Effector memory CD8-positive, alpha-beta T cell (primary cell): ENCODE measurements around the gene KCNJ18.
"Not testable (repeated sequence)": the region's sequence is repeated elsewhere in the genome, so short reads cannot be mapped to it uniquely, and the experiment has no call there.

Source experiments
- ATAC-seq: fragments of 150-1000 bp; cut with Tn5 transposase; replicated peaks from 2 replicates; pipeline ENCODE4 v1.10.0; 2021; ENCODE audit warnings: mild to moderate bottlenecking, moderate library complexity
- DNase-seq, 3 experiments: peaks; one replicate each; pipeline ENCODE4 v3.0.0; 2021
- H3K27ac Mint-ChIP-seq, 2 donors: one replicate each; pipeline ENCODE4 v1.8.0; 2022; ENCODE audit warnings: mild to moderate bottlenecking in 2 of 2, mixed read lengths in 2 of 2, moderate library complexity in 2 of 2
- H3K27me3 Mint-ChIP-seq, 2 donors: one replicate each; pipeline ENCODE4 v1.8.0; 2022; ENCODE audit warnings: mixed read lengths in 2 of 2
- H3K36me3 Mint-ChIP-seq: one replicate; pipeline ENCODE4 v1.8.0; 2022; ENCODE audit warnings: mild to moderate bottlenecking, moderate library complexity, mixed read lengths; ENCODE audit not compliant: insufficient read depth
- H3K4me1 Mint-ChIP-seq, 2 donors: one replicate each; pipeline ENCODE4 v1.8.0; 2022; ENCODE audit warnings: low read depth in 2 of 2, mixed read lengths in 2 of 2
- H3K4me3 Mint-ChIP-seq, 2 donors: one replicate each; pipeline ENCODE4 v1.8.0; 2022; ENCODE audit warnings: mild to moderate bottlenecking in 2 of 2, mixed read lengths in 2 of 2, moderate library complexity in 2 of 2
- H3K9me3 Mint-ChIP-seq, 2 donors: one replicate each; pipeline ENCODE4 v1.8.0; 2022; ENCODE audit warnings: mixed read lengths in 2 of 2

KCNJ18 gene

DNA sequence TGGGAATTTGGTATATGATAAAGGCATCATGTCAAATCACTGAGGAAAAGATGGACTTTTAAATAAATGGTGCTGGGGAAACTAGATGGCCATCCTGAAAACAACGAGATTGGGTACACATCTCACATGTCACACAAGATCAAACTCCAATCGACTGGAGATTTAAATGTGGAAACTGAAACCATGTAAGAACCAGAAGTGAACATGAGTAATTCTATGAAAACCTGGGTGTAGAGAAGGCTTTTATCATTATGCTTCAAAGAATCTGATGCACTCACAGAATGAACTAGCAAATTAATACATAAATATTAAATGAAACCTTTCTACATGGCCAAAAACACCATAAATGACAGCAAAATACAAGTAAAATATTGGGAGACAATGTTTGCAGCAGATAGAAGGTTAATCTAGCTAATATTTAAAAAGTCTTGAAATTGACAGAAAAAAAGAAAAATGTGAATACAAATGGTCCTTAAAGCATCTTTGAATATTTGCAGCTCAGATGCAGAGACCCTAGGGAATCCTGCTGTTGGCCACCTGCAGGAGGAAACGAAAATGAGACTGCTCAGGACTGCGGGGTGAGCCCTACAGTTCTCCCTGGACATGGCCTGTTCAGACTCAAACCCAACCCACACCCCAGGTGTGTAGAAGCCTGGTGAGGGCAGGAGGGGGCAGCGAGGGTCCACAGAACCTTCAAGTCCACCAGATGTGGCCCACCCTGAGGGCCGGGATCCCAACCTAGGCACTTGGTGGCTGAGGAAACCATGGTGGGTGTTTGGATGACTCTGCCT is 32.1 kb downstream of the KCNJ18 start:
- H3K27me3 Mint-ChIP-seq: peaks cover 0 to 15% of the 10 kb centered on the region in 2 donors
- H3K4me3 Mint-ChIP-seq, H3K4me1 Mint-ChIP-seq, ATAC-seq, H3K36me3 Mint-ChIP-seq, DNase-seq, H3K9me3 Mint-ChIP-seq: not testable (repeated sequence)
- H3K27ac Mint-ChIP-seq: peak overlapping the region in 1 of 2 donors; percentile 58

DNA sequence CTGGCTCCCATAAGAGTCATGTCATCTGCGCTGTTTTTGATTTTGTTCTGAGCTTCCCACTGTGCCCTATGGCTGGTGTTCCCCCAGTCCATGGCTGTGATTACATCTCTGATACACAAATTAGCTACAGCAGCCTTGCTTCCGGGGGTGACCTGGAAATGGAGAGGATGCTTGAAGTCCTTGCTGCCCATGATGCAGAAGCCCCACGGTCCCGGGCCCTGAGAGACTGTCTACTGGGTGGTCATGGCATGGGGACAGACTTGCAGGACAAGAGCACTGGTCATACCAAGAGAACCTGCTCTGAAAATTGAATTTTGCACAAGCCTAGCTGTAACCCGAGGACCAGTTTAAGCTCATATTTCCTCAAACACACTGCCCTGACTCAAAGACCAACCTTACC is 38.8 kb downstream of the KCNJ18 start:
- not testable (repeated sequence) for DNase-seq, H3K27ac Mint-ChIP-seq, H3K4me1 Mint-ChIP-seq, ATAC-seq, H3K9me3 Mint-ChIP-seq, H3K4me3 Mint-ChIP-seq, H3K27me3 Mint-ChIP-seq, H3K36me3 Mint-ChIP-seq

- not testable (repeated sequence) for H3K27ac Mint-ChIP-seq
Measured at GRCh38 chr17:21733931-21734330, 41.6 kb downstream of the KCNJ18 start.

GRCh38 chr17:21735814-21736213 is 43.5 kb downstream of the KCNJ18 start:
- H3K4me1 Mint-ChIP-seq, H3K27ac Mint-ChIP-seq, ATAC-seq, H3K4me3 Mint-ChIP-seq, H3K36me3 Mint-ChIP-seq, H3K27me3 Mint-ChIP-seq, DNase-seq, H3K9me3 Mint-ChIP-seq: not testable (repeated sequence)

More at GRCh38 chr17:21733931-21734330, 41.6 kb downstream of the KCNJ18 start:
- ATAC-seq, H3K4me1 Mint-ChIP-seq, H3K36me3 Mint-ChIP-seq, DNase-seq, H3K4me3 Mint-ChIP-seq, H3K9me3 Mint-ChIP-seq, H3K27me3 Mint-ChIP-seq: not testable (repeated sequence)

GRCh38 chr17:21737015-21737580 is 44.8 kb downstream of the KCNJ18 start:
- not testable (repeated sequence) for H3K9me3 Mint-ChIP-seq, H3K4me1 Mint-ChIP-seq, H3K27ac Mint-ChIP-seq, DNase-seq, H3K4me3 Mint-ChIP-seq, ATAC-seq, H3K36me3 Mint-ChIP-seq, H3K27me3 Mint-ChIP-seq

DNA sequence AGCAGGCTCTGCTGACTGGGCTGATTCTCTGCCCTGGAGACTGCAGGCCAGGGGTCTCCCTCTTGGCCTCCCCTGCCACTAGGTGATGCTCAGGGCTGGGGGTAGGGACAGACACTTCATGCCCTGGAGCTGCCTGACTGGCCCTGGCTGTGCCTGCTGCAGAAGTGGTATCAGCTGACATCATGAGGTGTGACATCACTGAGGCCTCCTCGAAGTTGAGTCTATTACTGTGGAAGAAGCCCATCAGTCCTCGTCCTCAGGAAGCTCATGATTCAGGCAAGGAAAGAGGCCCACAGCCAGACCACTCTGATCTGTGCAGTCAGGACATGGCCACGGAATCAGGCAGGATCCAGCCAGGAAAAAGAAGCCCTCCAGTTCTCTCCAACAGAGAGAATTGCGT is 45.9 kb downstream of the KCNJ18 start:
- not testable (repeated sequence) for DNase-seq, H3K27ac Mint-ChIP-seq, H3K4me1 Mint-ChIP-seq, H3K36me3 Mint-ChIP-seq, H3K9me3 Mint-ChIP-seq, ATAC-seq, H3K27me3 Mint-ChIP-seq, H3K4me3 Mint-ChIP-seq

GRCh38 chr17:21738877-21739474 is 46.7 kb downstream of the KCNJ18 start:
- ATAC-seq, H3K36me3 Mint-ChIP-seq, H3K9me3 Mint-ChIP-seq, H3K4me3 Mint-ChIP-seq, H3K4me1 Mint-ChIP-seq, H3K27me3 Mint-ChIP-seq, DNase-seq, H3K27ac Mint-ChIP-seq: not testable (repeated sequence)

DNA sequence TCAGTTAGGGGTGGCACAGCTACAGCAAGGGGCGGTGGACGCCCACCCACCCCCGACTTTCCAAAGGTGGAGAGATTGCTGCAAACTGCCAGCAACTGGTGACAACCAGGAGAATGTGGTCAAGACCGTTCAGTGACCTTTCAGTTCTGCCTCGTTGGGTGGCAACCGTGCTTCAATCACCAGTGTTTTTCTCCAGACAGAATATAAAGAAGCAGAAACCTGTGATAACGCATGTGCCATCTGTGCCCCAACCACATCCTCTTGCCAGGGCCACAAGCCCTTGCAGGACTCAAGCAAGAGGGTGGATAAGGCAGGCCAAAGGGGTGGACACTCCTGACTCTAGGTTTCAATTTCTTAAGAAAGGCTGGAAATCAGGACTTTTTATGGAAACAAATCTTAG is 47.2 kb downstream of the KCNJ18 start:
- not testable (repeated sequence) for H3K9me3 Mint-ChIP-seq, H3K36me3 Mint-ChIP-seq, H3K4me1 Mint-ChIP-seq, H3K27me3 Mint-ChIP-seq, H3K4me3 Mint-ChIP-seq, H3K27ac Mint-ChIP-seq, DNase-seq
- peak; percentile 47 for ATAC-seq

GRCh38 chr17:21740836-21741235 is 48.5 kb downstream of the KCNJ18 start:
- H3K4me3 Mint-ChIP-seq, DNase-seq, H3K36me3 Mint-ChIP-seq, H3K9me3 Mint-ChIP-seq, H3K27ac Mint-ChIP-seq, H3K4me1 Mint-ChIP-seq, ATAC-seq, H3K27me3 Mint-ChIP-seq: not testable (repeated sequence)

DNA sequence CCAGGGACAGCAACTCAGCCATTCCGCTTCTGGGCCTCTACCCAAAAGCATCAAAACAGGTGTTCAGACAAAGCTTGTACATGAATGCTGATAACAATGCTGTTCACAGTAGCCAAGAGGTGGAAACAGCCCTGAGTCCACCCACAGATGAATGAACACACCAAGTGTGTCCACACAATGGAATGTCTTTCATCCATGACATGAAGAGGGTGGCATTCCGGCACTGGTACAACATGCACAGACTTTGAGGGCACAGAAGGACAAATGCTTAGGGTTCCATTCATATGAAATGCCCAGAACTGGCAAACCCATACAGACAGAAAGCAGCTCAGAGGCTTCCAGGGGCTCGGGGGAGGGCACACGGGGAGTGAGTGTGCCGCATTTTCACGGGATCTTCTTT is 49.2 kb downstream of the KCNJ18 start:
- not testable (repeated sequence) for DNase-seq, H3K4me3 Mint-ChIP-seq, H3K36me3 Mint-ChIP-seq, H3K4me1 Mint-ChIP-seq, H3K27me3 Mint-ChIP-seq, H3K27ac Mint-ChIP-seq, H3K9me3 Mint-ChIP-seq, ATAC-seq

- no peak overlapping the region for H3K4me3 Mint-ChIP-seq
- ATAC-seq (no peak), DNase-seq (no peak)
- H3K4me1 Mint-ChIP-seq: peaks cover 0 to 4% of the 10 kb centered on the region in 2 donors
- no peaks in the 10 kb centered on the region for H3K36me3 Mint-ChIP-seq
- no peaks in the 10 kb centered on the region for H3K27me3 Mint-ChIP-seq
- no peaks in the 10 kb centered on the region for H3K9me3 Mint-ChIP-seq
- H3K27ac Mint-ChIP-seq: no peak overlapping the region
Measured at GRCh38 chr17:21742326-21742725, 50.0 kb downstream of the KCNJ18 start.

DNA sequence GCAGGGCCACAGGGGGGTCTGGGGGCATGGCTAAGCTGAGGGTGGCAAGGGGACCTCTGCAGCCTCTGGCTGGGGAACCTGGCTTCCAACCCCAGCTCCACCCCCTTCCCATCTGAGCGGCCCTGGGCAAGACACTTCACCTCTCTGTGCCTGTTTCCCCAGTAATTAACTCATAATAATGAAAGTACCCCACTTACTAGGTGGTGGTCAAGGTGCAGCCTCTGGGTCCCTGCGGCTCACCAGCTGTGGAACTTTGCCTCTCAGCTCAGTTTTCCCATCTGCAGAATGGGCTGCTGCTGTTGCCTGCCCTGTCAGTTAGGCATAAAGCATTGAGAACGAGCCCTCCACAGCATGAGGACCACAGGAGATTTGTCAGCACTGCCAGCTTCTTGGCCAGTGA is 51.8 kb downstream of the KCNJ18 start:
- not testable (repeated sequence) for H3K9me3 Mint-ChIP-seq, H3K27me3 Mint-ChIP-seq

DNA sequence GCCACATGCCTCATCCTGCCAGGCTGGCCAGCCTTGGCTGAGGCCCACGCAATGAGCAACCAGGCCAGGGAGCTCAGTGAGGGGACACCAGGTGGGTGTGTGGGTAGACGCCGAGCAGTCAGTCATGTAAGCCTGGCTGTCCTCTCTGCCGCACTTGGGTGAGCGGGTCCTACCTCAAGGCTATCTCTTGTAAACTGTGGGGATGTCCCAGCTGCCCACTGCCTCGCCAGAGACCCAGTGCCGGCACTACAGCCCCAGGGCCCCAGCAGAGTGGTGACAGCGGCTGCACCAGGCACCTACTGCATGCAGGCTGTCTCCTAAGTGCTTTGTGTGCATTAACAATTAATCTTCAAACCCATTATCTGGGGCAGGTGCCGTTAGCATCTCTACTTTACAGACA is 52.3 kb downstream of the KCNJ18 start:
- not testable (repeated sequence) for ATAC-seq, H3K36me3 Mint-ChIP-seq, DNase-seq, H3K27ac Mint-ChIP-seq, H3K9me3 Mint-ChIP-seq, H3K4me1 Mint-ChIP-seq, H3K4me3 Mint-ChIP-seq, H3K27me3 Mint-ChIP-seq

More for the DNA sequence above, 51.8 kb downstream of the KCNJ18 start:
- not testable (repeated sequence) for H3K36me3 Mint-ChIP-seq, ATAC-seq, DNase-seq, H3K4me3 Mint-ChIP-seq, H3K27ac Mint-ChIP-seq, H3K4me1 Mint-ChIP-seq
